ENCODE results near the gene CDK5R2.

GRCh38 chr2:218960309-218961165 is 1.1 kb downstream of the CDK5R2 start:
- TF ChIP-seq GATA3 (IDR thresholded peaks at IDR 0.05; ENCODE audit: low read depth, low read length): no peak
- no peak for TF ChIP-seq GATA2 (IDR thresholded peaks at IDR 0.05; ENCODE audit: low read depth, low read length)
